GM12865 (cell line): ENCODE data around the gene EGFR.

Experiments
- DNase-seq: peaks from one replicate; pipeline ENCODE4 v3.0.0; 2010; ENCODE audit warnings: low read depth
- H3K4me3 ChIP-seq: 2 replicates; pipeline ENCODE4 v1.5.1; 2011; ENCODE audit warnings: mild to moderate bottlenecking, low read depth, low read length, control low read depth
- TF ChIP-seq, protein P1 (sequence below): IDR thresholded peaks from 2 replicates; pipeline ENCODE4 v1.5.1; 2011; ENCODE audit warnings: low read length, control low read depth, low read depth, inconsistent platforms; ENCODE audit not compliant: insufficient read depth; ENCODE audit errors: missing control alignments

EGFR gene

DNA sequence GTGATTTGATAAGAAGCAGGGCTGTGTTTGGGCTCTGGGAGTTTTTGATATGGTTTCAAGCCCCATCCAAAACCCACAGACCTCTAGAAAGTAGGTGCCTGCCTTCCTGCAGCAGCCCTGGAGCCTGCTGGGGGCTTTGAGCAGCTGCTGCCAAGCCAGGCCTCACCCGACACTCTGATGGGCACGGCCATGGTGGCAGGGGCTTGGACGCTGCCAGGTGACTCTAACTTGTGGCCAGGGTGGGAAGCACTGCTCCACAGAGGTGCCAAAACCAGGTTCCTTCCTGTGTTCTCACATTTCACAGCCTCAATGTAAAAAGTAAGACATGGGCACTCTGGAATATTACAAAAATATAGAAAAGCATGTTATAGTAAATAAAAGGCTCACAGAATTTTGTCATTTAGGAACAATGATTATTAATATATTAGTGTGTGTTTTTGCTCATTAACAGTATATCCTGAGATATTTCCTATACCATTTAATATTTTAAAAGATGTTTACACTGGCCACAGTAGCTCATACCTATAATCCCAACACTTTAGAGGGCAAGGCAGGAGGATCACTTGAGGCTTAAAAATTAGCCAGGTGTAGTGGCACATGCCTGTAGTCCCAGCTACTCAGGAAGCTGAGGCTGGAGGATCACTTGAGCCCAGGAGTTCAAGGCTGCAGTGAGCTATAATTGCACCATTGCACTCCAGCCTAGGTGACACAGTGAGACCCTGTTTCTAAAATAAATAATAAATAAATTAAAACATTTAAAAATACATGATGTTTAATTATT lies 95.1 kb downstream of the EGFR start:
- no peak overlapping the region for H3K4me3 ChIP-seq
- DNase-seq: no peak
- TF ChIP-seq, protein P1, sequence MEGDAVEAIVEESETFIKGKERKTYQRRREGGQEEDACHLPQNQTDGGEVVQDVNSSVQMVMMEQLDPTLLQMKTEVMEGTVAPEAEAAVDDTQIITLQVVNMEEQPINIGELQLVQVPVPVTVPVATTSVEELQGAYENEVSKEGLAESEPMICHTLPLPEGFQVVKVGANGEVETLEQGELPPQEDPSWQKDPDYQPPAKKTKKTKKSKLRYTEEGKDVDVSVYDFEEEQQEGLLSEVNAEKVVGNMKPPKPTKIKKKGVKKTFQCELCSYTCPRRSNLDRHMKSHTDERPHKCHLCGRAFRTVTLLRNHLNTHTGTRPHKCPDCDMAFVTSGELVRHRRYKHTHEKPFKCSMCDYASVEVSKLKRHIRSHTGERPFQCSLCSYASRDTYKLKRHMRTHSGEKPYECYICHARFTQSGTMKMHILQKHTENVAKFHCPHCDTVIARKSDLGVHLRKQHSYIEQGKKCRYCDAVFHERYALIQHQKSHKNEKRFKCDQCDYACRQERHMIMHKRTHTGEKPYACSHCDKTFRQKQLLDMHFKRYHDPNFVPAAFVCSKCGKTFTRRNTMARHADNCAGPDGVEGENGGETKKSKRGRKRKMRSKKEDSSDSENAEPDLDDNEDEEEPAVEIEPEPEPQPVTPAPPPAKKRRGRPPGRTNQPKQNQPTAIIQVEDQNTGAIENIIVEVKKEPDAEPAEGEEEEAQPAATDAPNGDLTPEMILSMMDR: no peak

DNA sequence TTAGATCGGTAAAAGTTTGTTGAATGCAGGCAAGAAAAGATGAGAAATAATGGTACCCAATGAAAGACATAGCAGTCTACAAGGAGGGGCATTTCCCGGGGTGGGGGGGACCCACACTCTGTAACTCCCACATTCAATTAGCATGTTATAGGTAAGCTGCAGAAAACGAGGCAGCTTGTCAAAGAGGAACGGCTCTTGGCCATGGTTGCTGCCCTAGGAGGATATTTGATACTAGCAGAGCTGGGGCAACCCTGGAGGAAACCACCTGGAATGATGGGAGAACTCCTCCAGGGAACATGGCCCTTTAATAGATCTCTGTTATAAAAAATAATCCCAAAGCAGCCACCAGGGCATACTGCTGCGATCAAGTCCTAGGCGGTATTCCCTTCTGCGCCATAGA lies 98.5 kb downstream of the EGFR start:
- DNase-seq: no peak
- H3K4me3 ChIP-seq: no peak overlapping the region
- TF ChIP-seq, protein P1: no peak

DNA sequence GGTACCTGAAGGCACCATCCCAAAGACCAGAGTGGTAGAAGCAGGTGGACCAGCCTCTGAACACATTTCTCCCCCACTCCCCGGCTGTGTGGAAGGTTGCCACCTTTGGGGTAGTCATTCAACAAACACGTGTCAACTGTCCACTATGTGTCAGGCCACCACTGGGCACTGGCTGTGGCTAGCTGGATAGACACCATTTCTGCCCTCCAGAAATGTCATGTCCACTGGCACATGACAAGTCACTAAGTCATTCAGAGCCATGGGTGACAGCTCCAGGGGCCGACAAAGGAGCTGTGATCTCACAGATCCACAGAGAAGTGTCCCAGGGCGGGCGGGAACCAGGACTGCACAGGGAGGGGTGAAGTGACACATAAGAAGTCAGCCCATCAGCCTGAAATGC lies 99.6 kb downstream of the EGFR start:
- no peak for DNase-seq
- TF ChIP-seq, protein P1: no peak
- H3K4me3 ChIP-seq: no peak overlapping the region

DNA sequence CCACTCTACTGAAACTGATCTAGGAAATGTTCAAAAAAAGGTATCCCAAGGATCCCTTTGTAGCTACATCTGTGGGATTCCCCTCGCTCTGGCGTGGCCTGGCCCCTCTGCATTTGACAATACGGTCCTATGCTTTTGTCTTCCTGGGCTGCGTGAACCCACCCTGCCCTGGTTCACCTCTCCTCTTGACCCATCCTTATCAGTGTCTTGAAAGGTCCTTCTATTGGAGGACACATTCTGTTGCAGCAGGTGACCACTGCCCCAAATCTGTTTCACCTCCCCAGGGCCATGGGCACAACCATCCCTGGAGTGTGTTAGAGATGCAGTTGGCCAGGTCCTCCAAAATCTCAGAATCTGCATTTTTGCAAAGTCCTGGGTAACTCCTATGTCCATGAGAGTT lies 100.8 kb downstream of the EGFR start:
- H3K4me3 ChIP-seq: no peak overlapping the region
- TF ChIP-seq, protein P1: no peak
- DNase-seq: no peak

DNA sequence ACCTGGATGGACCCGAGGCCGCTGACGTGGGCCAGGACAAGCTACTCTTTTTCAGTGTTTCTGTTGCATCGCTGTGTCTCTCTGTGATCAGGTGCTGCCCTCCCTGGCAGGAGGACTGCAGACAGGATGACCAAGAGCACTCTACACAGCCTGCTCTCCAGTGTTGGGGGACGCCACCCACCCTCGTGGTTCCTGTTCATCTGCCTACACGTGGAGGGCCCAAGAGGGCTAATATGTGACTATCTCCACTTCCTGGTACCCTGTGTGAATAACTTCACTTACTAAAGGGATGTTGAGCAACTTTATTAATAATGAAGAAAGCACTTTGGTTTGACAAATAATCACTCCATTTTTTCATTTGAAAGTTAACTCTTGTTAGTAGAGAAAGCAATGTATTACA lies 101.3 kb downstream of the EGFR start:
- TF ChIP-seq, protein P1: no peak
- DNase-seq: no peak
- H3K4me3 ChIP-seq: no peak overlapping the region

DNA sequence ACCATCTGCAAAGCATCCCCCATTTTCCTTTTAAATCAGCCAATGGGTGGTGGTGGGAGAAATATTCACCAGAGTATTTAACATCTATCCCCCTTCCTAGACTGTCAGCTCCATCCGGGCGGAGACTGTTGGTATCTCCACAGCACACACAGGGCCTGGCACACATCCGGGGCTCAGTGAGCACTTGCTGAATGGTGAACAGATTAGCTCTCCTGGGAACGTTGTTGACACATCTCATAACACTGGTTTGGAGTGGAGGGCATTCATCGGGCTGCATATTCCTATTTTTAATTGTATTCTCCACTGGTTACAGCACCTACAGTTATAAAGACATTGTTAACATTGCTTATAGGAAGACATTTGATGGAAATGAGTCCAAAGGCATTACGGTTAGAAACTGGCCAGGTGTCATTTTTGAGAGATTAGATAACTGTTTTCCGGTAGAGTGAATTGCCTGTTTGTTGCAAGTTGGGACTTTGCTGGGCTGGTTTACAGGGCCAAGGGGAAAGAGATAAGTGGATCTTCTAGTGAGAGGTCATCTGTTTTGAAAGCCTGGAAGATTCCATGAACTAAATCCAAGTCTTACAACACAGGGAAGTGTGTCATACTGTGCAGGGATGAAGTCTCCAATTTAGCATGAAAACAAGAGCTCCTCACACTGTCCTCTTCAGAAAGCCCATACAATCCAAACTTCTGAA lies 101.8 kb downstream of the EGFR start:
- H3K4me3 ChIP-seq: no peak overlapping the region
- TF ChIP-seq, protein P1: no peak
- no peak for DNase-seq
